SK-N-MC (cell line): Measurements from ENCODE around the gene TECPR2.

Experiments used
- EZH2 ChIP-seq: fragments of 200-600 bp; sonication (generic); IDR thresholded peaks from one replicate; pipeline ENCODE4 v1.6.1; 2017; ENCODE audit warnings: antibody characterized with exemption
- FOXP2 ChIP-seq: optimal IDR thresholded peaks from 2 replicates; pipeline ENCODE3; 2011; ENCODE audit warnings: mild to moderate bottlenecking, moderate library complexity; ENCODE audit not compliant: insufficient read depth; ENCODE audit errors: extremely low read length, control extremely low read depth
- POLR2AphosphoS5 ChIP-seq: IDR thresholded peaks from 2 replicates; pipeline ENCODE4 v1.6.1; 2012; ENCODE audit warnings: mild to moderate bottlenecking, low read depth, low read length, borderline replicate concordance

DNA sequence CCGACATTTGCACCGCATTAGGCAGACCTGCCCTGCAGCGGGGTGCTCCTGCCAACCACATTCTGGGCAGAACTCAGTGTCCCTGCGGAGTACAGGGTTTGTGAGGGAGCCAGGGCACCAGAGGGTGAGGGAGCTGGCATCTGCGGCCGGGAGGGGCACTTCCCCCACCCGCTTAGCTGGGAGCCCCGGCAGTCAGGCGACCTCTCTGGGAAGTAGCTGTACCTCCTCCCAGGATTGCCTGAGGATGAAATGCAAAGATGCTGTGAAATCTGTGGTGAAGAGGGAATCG is 88.3 kb downstream of the TECPR2 start:
- TF ChIP-seq POLR2AphosphoS5 (no peak), EZH2 (no peak), FOXP2 (no peak)
